ENCODE data around the gene PRPF39.
"Not testable (repeated sequence)": the region's sequence is repeated elsewhere in the genome, so short reads cannot be mapped to it uniquely, and the experiment has no call there.

The PRPF39 gene, protein sequence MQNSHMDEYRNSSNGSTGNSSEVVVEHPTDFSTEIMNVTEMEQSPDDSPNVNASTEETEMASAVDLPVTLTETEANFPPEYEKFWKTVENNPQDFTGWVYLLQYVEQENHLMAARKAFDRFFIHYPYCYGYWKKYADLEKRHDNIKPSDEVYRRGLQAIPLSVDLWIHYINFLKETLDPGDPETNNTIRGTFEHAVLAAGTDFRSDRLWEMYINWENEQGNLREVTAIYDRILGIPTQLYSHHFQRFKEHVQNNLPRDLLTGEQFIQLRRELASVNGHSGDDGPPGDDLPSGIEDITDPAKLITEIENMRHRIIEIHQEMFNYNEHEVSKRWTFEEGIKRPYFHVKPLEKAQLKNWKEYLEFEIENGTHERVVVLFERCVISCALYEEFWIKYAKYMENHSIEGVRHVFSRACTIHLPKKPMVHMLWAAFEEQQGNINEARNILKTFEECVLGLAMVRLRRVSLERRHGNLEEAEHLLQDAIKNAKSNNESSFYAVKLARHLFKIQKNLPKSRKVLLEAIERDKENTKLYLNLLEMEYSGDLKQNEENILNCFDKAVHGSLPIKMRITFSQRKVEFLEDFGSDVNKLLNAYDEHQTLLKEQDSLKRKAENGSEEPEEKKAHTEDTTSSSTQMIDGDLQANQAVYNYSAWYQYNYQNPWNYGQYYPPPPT

DNA sequence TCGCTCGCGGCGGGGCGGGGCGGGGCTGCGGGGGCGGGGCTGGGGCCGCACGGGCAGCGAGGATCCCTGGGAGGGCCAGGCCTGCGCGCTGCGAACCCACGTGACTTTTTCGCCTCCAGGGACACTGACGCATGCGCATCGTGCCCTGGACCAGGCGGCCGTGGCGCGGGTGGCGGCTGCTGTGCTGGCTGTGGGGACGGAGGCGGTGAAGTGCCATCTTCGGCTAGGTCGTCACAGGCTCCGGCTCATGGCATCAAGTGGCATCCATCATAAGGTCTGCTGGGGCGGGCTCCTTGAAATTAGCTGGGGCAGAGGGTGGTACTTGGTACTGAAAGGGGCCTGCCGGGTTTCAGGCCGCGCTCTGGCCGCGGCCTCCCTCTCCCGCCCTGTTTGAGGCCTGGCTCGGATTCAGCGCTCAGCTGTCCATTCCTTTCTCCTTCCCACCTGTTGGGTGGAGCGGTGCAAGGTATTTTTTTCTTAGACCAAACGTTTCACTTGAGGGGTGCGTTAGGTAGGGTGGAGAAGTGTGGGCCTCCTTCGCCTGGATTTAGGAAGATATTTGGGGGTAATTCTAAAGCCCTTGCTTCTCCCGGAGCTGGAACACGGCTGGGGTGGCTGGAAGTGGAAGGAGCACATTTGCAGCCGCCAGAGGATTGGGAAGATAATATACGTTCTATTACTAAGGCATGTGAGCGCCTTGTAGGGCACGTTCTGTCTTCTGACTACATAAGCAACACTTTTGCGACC, at the start of gene PRPF39:
TSS of gene PRPF39 (plus strand) at position 141 of the 747 bp plus-strand sequence. CDS start 11,124 bp downstream, outside the sequence.
- DNase-seq: peak; percentile 96

DNA sequence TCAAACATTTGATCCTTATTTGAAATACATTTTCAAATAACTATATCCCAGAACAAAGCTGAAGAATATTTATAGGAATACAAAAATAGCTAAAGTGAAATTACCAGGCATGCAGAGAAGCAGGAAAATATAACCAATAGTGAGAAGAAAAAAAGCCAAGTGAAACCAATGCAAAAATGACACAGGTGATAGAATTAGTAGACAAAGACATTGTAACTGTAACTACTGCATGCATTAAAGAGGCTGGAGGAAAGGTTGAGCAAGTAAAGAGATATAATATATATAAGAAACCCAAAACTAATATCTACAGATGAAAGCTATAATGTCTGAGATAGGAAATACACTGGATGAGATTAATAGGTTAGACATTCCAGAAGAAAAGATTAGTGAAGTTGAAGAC, 49.2 kb upstream of the PRPF39 start:
- DNase-seq: no peak

DNA sequence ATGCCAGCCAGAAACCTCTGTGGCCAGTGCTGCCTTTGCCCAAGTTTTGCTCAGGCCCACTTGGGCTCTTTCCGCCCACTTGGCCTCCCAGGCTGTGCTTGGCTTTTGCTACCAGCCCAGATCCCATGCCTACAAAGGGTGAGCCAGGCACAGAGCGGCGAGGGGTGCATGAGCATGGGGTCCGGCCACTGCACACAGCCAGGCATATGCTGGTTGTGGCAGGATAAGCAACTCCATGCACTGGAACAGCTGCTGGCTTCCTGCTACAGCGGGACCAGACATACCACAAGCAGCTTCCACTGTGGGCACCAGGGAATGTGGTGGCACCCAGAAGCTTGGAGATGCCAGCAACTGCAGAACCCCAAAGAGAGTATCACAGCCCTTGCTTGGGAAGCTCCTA, 45.7 kb upstream of the PRPF39 start:
- DNase-seq: no peak

DNA sequence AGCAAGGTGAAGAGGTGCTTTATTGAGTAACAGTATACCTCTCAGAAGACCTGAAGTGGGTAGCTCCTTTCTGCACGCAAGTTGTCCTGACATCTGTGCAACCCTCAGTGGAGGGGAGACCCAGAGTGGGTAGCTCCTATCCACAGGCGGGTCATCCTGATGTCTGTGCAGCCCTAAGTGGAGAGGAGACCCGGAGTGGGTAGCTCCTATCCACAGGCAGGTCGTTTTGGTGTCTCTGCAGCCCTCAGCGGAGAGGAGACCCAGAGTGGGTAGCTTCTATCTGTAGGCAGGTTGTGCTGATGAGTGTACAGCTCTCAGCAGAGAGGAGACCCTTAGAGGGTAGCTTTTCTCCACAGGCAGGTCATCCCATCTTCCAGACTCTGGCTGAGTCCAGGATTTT, 45.1 kb upstream of the PRPF39 start:
- no peak for DNase-seq

DNA sequence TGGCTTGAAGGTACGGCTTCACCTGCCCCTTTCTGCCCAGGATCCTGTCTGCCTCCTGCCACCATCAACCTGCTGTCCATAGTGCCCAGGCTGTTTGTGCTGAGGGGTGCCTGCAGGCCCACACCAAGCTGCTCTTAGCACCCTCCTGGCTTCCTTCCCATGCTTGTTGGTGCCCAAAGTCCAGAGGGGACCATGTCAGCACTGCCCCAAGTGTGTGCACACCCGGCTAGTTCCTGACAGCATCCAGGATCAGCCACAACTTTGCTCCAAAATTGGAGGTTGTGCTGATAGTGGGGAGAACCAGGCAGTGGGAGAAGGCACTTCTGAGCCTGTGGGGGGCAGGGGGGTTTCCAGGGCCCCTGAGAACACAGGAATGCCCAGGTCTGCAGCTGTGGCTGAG, 44.5 kb upstream of the PRPF39 start:
- DNase-seq: no peak

DNA sequence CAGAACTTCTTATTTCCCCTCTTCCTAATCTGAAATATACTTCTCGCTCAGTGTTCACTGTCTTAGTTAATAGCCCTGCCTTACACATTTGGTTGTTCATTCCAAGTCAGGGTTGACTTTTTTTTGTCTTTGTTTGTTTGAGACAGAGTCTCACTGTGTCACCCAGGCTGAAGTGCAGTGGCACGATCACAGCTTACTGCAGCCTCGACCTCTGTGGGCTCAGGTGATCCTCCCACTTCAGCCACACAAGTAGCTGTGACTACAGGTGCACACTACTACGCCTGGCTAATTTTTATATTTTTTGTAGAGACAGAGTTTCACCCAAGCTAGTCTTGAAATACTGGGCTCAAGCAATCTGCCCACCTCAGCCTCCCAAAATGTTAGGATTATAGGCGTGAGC, 42.3 kb upstream of the PRPF39 start:
- no peak for DNase-seq

DNA sequence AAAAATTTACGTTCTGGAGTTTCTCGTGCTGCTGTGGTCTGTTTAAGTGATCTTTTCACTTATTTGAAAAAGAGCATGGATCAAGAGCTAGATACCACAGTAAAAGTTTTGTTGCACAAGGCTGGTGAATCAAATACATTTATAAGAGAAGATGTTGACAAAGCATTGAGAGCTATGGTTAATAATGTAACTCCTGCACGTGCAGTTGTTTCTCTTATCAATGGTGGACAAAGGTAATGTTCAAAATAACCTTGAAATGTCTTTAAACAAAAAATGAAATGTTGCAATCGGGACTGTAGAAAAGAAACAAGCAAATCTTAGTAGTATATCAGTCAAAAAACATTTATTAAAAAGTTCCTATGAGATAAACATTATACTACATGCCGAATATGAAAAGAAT, 39.3 kb upstream of the PRPF39 start:
- DNase-seq: no peak

DNA sequence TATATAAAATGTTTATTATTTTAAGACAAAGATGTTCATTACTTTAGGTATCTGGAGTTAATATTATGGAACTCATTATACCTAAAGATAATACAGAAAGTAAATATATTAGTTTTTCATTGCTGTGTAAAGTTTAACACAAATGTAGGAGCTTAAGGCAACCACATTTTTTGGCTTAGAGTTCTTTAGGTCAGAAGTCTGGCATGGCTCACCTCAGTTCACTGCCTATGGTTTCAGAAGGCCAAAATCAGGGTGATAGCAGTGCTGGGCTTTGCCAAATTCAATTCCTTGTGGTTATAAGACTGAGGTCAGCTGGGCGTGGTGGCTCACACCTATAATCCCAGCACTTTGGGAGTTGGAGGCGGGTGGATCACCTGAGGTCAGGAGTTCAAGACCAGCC, 35.5 kb upstream of the PRPF39 start:
- no peak for DNase-seq

DNA sequence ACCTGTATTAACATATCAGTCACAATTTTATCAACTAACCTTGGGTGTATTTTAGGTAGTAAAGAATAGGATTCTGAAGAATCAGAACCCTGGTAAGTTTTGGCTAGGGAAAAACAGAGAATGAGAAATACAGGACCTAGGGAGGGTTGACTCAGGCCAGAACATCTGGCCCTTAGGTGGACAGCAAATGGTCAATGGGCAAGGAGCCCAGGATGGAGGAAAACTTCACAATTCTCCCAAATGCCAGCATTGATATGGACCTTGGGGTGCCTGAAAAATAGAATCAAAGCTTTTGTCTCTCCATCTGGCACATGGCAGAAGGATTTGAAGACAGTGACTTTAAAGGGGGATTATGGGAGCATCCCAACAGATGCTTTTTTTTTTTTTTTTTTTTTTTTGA, 32.7 kb upstream of the PRPF39 start:
- DNase-seq: no peak

DNA sequence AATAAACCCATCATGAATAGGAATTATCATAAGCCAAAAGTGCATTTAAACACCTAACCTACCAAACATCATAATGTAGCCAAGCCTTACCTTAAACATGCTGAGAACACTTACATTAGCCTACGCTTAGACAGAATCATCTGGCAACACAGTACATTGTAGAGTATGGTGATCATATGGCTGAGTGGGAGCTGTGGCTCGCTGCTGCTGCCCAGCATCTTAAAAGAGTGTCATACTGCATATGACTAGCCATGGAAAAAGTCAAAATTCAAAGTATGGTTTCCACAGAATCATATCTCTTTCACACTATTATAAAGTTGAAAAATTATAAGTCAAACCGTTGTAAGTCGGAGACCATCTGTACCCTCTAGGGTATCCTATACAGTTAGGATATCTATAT, 32.0 kb upstream of the PRPF39 start:
- no peak for DNase-seq

DNA sequence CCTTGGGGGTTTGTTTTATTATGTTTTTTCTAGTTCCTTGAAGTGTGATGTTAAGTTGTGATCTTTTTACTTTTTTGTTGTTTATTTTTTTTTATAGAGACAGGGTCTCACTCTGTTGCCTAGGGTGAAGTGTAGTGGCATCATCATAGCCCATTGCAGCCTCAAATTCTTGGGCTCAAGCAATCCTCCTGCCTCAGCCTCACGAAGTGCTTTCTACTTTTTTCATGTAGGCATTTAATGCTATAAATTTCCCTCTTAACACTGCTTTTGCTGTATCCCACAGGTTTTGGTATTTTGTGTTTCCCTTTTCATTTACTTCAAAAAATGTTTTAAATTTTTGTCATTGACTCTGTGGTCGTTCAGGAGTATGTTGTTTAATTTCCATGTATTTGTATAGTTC, 26.6 kb upstream of the PRPF39 start:
- no peak for DNase-seq

DNA sequence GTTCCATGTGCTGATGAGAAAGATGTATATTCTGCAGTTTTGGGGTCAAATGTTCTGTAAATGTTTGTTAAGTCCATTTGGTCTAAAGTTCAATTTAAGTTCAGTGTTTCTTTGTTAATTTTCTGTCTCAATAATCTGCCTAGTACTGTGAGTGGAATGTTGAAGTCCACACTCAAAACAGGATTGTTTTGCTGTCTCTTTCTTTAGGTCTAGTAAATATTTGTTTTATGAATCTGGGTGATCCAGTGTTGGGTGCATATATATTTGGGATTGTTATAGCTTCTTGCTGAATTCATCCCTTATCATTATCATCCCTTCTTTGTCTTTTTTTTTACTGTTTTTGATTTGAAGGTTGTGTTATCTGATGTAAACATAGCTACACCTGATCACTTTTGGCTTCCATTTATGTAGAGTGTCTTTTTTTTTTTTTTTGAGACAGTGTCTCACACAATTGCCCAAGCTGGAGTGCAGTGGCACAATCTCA, 26.0 kb upstream of the PRPF39 start:
- no peak for DNase-seq

DNA sequence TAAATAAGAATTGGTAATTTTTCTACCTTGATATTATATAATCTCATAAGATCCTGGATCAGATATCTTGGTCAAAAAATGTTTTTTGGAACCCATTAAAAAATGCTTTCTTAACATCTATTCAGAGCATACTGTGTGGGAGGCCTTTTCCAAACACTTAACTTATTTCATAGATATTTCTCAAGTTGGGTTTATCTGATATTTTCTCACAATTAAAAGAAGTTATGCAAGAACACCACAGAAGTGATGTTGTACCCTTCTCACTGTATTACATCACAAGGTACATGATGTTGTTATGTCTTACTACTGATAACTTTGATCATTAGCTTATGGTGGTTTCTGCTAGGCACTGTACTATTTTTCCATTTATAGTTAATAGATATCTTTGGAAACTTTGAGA, 23.4 kb upstream of the PRPF39 start:
- no peak for DNase-seq

DNA sequence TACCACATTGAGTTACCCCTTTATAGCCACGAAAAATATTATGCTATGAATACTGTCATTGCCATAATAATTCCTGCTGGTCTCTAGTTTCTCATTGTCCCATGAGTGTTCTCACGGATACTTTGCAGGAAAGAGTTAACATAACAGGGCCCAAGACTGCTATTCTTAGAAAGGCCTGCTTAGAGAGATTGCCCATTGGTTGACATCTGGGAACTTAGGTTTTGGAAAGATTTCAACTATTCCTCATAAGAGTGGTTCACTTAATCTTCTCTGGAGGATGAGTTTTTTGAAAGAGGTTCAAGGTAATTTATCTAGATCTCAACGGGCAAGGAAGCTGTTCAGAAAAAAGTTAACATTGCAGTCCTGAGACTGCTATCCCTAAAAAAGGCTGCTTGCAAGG, 18.4 kb upstream of the PRPF39 start:
- DNase-seq: no peak

DNA sequence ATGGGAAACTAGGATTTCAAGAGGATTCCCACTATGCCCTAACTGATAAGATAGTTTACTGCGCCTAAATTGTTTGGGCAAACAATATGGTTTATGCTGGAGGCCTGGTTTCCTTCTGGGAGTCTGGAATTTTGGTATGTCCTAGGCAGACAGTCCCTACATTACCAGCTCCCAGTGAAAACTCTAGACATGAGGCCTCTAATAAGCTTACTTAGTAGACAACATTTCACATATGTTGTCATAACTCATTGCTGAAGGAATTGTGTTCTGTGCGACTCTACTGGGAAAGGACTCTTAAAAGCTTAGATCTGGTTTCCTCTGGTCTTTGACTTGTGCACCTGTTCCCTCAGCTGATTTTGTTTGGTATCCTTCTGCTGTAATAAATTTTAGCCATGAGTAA, 18.0 kb upstream of the PRPF39 start:
- no peak for DNase-seq

DNA sequence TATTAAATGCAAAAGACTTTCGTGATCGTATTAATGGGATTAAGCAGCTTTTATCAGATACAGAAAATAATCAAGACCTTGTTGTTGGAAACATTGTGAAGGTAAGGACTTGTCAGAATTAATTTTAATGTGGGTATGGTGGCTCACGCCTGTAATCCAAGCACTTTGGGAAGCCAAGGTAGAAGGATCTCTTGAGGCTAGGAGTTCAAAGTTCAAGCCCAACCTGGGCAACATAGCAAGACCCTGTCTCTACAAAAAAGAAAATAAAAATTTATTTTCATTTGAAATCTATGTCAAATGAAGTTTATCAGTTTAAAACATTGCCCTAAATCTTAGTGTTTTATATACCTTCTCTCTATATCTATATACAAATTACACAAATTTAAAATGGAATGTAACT, 17.2 kb upstream of the PRPF39 start:
- no peak for DNase-seq

DNA sequence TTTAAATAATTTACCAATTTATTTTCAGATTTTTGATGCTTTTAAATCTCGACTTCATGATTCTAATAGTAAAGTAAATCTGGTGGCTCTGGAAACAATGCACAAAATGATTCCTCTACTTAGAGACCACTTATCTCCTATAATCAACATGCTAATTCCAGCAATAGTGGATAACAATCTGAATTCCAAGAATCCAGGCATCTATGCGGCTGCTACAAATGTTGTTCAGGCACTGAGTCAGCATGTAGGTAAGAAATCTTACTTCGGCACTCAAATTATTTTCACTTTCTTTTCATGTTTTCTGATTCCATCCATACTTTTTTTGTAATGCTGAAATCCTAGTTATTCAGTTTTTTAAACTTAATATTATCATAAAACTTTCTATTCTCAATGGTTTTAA, 15.5 kb upstream of the PRPF39 start:
- no peak for DNase-seq

DNA sequence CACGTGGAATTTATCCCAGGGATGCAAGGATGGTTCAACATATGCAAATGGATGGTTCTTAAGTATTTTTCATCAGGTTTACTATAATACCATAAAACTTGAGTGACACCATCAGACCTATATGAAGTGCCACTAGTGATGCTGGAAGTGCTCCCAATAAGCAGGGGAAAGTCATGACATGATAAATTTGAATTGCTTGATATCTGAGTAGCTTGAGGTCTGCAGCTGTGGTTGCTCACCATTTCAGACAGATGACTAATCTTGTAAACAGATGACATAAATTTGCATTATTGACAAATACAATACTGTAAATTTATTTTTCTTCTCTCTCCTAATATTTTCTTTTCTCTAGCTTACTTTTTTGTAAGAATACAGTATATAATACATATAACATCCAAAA, 13.7 kb upstream of the PRPF39 start:
- DNase-seq: no peak

DNA sequence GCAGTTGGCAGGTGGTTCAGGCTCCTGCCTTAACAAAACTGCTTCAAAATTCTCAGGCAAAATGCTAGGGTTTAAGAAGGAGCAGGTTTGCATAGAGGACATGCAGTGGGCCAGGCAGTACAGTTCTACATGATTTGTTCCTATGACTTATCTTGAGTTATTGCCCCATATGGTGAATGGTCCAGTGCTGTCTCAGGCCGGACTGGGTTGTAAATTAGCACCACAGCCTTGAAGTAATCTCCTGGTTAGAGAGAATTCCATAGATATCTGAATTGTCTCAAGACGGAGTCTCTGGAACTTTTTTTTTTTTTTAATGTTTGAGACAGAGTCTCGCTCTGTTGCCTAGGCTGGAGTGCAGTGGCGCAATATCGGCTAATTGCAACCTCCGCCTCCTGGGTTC, 11.8 kb upstream of the PRPF39 start:
- no peak for DNase-seq

DNA sequence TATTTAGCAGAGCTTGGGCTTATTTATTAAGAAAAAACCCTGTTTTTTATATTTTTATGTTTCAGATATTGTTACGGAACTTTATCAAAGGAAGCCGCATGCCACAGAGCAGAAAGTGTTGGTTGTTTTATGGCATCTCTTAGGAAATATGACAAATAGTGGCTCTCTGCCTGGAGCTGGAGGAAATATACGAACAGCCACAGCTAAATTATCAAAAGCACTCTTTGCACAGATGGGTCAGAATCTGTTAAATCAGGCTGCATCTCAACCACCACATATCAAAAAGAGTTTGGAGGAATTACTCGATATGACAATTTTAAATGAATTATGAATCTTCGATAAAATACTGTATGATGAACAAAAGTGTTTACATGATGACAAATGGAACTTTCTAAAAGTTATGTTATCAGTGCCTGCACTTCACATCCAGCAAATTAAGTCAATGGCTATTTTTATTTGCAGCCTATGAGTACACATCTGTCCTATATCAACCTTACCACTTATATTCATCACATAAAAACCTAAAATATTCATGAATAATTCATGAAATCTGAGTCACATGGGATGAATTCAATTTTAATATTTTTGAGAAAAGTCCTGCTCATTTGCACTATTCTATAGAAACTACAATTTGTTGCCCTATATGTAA, 10.6 kb upstream of the PRPF39 start:
- DNase-seq: no peak

DNA sequence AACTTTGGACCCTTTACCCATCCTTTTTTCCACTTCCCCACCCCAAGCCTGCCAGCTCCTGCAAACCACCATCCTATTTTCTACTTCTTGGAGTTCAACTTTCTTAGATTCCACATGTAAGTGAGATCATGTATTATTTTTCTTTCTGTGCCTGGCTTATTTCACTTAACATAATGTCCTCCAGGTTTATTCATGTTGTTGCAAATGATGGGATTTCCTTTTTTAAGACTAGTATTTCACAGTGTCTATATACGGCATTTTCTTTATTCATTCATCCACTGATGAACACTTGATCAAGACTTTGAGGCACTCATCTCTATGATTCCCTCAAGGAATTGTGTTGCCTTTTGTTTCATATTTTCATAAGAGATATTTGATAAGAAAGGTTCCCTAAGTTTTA, 5.6 kb upstream of the PRPF39 start:
- DNase-seq: no peak

DNA sequence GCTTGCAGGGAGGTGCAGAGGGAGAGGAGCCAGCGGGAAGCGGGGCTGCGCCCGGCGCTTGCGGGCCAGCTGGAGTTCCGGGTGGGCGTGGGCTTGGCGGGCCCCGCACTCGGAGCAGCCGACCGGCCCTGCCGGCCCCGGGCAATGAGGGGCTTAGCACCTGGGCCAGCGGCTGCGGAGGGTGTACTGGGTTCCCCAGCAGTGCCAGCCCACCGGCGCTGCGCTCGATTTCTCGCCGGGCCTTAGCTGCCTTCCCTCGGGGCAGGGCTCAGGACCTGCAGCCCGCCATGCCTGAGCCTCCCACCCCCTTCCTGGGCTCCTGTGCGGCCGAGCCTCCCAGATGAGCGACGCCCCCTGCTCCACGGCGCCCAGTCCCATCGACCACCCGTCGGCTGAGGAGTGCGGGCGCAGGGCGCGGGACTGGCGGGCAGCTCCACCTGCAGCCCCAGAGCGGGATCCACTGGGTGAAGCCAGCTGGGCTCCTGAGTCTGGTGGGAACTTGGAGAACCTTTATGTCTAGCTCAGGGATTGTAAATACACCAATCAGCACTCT, 3.4 kb upstream of the PRPF39 start:
- not testable (repeated sequence) for DNase-seq

DNA sequence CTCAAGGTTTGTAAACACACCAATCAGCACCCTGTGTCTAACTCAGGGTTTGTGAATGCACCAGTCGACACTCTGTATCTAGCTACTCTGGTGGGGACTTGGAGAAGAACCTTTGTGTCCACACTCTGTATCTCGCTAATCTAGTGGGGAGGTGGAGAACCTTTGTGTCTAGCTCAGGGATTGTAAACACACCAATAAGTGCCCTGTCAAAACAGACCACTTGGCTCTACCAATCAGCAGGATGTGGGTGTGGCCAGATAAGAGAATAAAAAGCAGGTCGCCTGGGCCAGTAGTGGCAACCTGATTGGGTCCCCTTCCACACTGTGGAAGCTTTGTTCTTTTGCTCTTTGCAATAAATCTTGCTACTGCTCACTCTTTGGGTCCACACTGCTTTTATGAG, 2.8 kb upstream of the PRPF39 start:
- DNase-seq: not testable (repeated sequence)

Measured in activated CD4-positive, alpha-beta T cell treated with anti-CD3 and anti-CD28 coated beads, Interleukin-2, amount 50 U/mL, for 16 hours (primary cell).